RWPE2 (cell line): ENCODE measurements around the gene MDFIC.

Source experiments
- ATAC-seq: fragments of 200-7000 bp; cut with Tn5 transposase; 3 replicates; pipeline ENCODE4 v1.9.1; 2021; ENCODE audit warnings: low read depth
- DNase-seq: peaks from one replicate; pipeline ENCODE4 v3.0.0-alpha.2; 2020; ENCODE audit warnings: low spot score
- H3K27ac ChIP-seq: fragments of 450-650 bp; 2 replicates; pipeline ENCODE4 v1.5.1; 2017; ENCODE audit warnings: mild to moderate bottlenecking; ENCODE audit not compliant: poor library complexity, severe bottlenecking
- H3K27me3 ChIP-seq: fragments of 250-450 bp; sonication (Bioruptor Pico); 2 replicates; pipeline ENCODE4 v1.5.1; 2021; ENCODE audit warnings: mild to moderate bottlenecking, moderate library complexity; ENCODE audit not compliant: insufficient read depth, poor library complexity, severe bottlenecking
- H3K36me3 ChIP-seq: fragments of 250-450 bp; sonication (Bioruptor Pico); 2 replicates; pipeline ENCODE4 v1.5.1; 2020; ENCODE audit warnings: low read depth, mild to moderate bottlenecking, moderate library complexity
- H3K4me1 ChIP-seq: fragments of 250-450 bp; sonication (Bioruptor Pico); 2 replicates; pipeline ENCODE4 v1.5.1; 2021; ENCODE audit warnings: mild to moderate bottlenecking, moderate library complexity; ENCODE audit not compliant: insufficient read depth, poor library complexity, severe bottlenecking
- H3K4me3 ChIP-seq: fragments of 250-450 bp; sonication (Bioruptor Pico); 2 replicates; pipeline ENCODE4 v1.5.1; 2021; ENCODE audit warnings: mild to moderate bottlenecking, moderate library complexity; ENCODE audit not compliant: severe bottlenecking
- H3K9me3 ChIP-seq: fragments of 250-450 bp; sonication (Bioruptor Pico); 2 replicates; pipeline ENCODE4 v1.5.1; 2021; ENCODE audit warnings: mild to moderate bottlenecking, moderate library complexity; ENCODE audit not compliant: severe bottlenecking
- CTCF ChIP-seq: fragments of 450-650 bp; IDR thresholded peaks from one replicate; pipeline ENCODE4 v1.5.1; 2017; ENCODE audit warnings: mild to moderate bottlenecking, moderate library complexity; ENCODE audit not compliant: poor library complexity, severe bottlenecking

MDFIC gene

GRCh38 chr7:115068220-115068619 is 146.3 kb downstream of the MDFIC start:
- no peaks in the 10 kb centered on the region for H3K4me1 ChIP-seq
- no peaks in the 10 kb centered on the region for H3K9me3 ChIP-seq
- no peaks in the 10 kb centered on the region for H3K27me3 ChIP-seq
- ATAC-seq (peak; percentile 70; the same call in 2 of the 3 replicates), DNase-seq (no peak)
- no peak for TF ChIP-seq CTCF
- H3K4me3 ChIP-seq = no peak overlapping the region
- no peaks in the 10 kb centered on the region for H3K36me3 ChIP-seq
- no peak overlapping the region for H3K27ac ChIP-seq
